Hypothalamus (tissue), 51 donors: ENCODE measurements around the gene LMOD2.
A peak's percentile ranks its signal among the peaks of the same experiment; 100 is the strongest.

Source experiments
- DNase-seq, 51 donors: peaks; one replicate each; lab custom pipeline; 2025; lab: John Stamatoyannopoulos, UW

Gene LMOD2

DNA sequence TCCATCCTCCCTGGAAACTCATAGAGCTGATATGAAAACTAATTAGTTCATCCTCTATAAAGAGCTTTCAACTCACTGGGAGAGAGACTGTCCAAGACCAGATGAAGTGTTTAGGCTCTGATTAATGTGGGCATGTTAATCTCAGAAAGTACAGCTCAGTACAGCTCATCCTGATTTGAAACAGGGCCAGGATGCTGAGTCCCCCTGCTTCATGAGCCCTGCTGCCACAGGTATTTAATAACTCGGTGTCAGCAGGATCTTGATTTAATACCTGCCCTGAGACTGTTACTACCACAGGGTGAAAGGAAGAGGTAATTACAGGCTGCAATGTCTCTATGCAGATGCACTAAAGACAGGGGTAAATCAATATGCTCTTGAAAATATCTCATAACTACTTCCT lies 10.8 kb downstream of the LMOD2 start:
- no peak for DNase-seq

DNA sequence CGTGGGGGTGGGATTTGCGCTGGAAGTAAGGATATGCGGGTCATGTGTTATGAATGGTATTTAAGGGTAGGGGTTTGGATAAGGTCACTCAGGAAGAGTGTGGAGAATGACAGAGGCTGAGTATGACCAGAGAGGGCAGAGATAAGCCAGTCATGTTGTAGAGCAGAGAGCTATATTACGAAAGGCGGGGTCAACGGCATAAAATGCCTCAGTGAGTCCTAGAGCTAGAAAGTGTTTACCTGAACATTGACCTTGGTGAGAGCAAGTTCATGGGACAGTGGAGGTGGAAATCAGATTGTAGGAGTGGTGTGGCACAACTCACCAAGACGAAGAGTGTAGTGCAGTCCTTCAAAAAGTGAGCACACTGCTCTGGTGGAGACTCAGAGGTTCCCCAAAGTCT lies 13.8 kb downstream of the LMOD2 start:
- DNase-seq = no peak

GRCh38 chr7:123673137-123673732 lies 17.6 kb downstream of the LMOD2 start:
- DNase-seq = no peak

- no peak for DNase-seq
Observed at GRCh38 chr7:123673752-123674398, 18.2 kb downstream of the LMOD2 start.

DNA sequence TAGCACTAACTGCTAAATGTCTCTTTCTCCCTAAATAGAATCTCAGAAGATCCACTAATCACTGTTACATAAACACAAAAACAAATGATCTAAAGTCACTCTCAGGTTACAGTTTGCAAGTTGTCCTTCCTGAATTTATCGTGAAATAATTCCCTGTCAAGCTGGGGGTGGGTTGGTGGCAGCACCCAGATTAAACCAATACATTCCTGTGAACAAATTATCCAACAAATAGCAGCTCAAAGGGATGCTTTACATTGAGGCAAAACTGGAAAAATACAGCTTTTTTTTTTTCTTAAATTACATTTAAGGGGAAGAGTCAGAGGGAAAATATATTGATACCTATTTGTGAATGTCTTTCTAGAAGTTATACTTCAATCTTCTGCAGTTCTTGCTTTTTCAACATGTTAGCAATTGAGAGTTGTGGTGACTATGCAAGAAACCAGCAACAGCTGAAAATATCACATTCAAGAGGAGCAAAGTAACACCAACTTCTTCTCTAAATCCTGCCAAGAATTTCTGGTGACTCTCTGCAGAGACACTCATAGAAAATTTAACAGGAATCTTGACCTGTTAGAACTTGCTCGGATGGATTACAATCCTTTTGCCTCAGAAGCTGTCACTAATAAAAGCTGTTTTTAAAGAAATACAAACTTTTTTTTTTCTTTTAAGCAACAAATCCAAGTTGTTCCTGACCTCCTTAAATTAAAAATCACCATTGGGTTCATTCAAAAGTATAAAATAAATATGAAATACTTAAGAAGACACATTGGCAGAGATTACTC lies 18.9 kb downstream of the LMOD2 start:
- no peak for DNase-seq

DNA sequence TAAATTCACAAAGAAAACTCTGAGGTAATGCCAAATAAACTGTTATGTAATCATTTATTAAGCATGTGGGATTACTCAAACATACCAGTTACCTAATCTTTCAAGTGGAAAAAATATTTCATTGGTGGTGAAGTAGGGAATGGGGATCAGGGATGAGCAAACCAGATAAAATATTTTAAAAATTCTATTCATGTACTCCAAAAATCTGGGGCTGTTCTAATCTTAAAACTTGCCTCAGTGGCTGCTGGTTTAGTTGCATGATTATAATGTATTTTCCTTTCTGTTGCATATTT lies 19.5 kb downstream of the LMOD2 start:
- DNase-seq = no peak

GRCh38 chr7:123677061-123677715 lies 21.5 kb downstream of the LMOD2 start:
- DNase-seq = no peak

GRCh38 chr7:123679614-123680013 lies 23.9 kb downstream of the LMOD2 start:
- no peak for DNase-seq

DNA sequence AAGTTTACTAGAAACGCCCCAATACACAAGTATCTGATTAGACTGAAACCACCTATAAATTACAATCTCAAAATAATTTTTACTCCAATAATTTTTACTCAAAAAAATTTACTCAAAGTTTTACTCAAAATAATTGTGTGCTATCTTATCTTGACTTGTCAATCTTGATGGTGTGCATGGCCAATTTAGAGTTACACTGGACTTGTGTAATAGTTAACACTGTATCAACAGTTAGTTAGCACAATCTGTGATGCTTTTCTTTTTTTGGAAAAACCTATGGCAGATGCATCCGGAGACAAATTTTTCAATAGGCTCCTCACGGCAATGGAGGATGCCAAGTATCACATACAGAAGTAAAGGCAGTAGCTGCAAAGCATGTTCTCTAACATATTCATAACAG lies 24.9 kb downstream of the LMOD2 start:
- DNase-seq = no peak

- DNase-seq = no peak
Observed at GRCh38 chr7:123681561-123681960, 25.9 kb downstream of the LMOD2 start.

DNA sequence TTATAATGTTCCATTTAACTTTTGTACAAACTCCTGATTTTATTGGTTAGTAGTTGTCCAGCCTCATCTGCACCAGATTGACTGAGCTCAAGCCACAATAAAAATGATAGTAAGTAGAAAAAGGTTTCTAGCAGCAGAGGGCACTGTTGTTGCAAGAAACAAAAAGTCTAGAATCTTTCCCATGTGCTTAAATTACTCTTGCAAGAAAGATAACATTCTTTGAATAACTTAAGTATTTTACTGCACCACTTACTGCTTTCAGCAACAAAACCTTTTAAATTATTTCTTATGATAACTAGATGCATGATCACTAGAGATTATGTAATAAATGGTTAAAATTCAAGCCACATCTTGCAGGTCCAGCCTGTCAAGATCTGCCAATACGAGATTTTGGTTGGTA lies 27.0 kb downstream of the LMOD2 start:
- DNase-seq = peak in 1 of 51 donors; percentile 18

DNA sequence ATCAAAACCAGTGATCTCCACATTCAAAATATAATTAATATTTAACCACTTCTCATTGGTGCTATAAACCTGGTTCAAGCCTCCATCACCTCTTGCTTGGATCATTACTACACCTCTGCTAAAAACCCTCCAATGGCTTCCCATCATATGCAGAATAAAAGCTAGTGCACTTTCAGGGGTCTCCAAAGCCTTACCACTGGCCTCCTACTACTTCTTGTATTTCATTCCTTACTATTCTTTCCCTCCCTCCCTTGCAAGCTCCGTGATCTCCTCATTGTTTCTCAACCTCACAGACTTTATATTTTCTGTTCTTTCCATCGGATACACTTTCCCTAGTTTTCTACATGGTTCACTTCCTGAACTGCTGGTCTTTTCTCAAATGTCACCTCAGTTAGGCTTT lies 31.5 kb downstream of the LMOD2 start:
- no peak for DNase-seq

DNA sequence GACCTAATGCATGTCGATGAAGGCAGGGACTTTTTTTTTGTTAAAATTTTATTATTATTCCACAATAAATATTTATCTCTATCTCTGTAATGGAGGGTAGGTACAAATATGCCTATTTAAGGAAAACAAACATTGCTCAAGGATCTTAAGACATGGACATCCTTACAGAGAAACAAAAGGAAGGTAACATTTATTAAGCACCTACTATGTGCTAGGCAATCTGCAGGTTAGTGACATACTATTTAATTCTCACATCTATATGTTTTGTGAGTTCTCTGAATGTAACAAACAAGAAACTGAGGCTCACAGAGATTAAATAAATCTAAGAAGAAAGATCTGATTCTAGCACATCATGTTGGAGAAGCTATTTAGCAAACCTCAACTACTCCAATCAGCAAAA lies 32.1 kb downstream of the LMOD2 start:
- DNase-seq = no peak

- DNase-seq = no peak
Observed at GRCh38 chr7:123689250-123689649, 33.6 kb downstream of the LMOD2 start.

- no peak for DNase-seq
Observed at GRCh38 chr7:123690550-123690949, 34.9 kb downstream of the LMOD2 start.

DNA sequence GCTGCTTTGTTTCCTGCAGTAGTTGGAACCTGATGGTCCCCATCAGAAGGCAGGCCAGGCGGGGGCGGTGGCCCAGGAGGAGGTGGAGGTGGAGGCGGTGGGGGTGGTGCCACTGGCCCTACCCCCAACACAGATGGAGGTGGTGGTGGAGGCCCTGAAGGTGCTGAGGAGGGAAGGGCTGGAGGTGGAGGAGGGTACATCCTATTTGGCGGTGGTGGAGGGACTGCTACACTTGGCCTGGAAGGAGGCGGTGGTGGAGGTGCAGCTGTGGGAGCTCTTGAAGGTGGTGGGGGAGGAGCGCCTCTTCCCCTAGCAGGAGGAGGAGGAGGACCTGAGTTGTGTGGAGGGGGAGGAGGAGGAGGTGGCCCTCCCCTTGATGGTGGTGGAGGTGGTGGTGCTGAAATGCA lies 36.8 kb downstream of the LMOD2 start:
- no peak for DNase-seq

- DNase-seq = no peak
Observed at GRCh38 chr7:123695944-123696677, 40.4 kb downstream of the LMOD2 start.

GRCh38 chr7:123705211-123705901 lies 49.7 kb downstream of the LMOD2 start:
- DNase-seq = no peak

DNA sequence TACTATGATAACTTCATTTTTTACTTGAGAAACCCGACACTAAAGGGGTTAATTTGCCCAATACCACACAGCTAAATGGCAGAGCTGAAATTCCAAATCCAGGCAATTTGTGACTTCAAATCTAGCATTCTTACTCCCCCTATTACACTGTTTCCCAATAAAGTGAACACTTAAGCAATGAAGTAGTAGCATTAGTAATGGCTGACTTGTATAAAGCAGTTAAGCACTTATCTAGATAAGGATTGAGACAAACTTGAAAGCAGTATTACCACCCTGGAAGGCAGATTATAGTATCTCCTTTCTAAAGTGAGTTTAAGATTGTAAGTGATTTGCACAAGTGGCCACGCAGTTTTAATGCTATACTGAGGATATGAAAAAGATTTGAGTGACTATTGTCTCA lies 53.9 kb downstream of the LMOD2 start:
- DNase-seq = no peak

- no peak for DNase-seq
Observed at GRCh38 chr7:123710683-123711082, 55.0 kb downstream of the LMOD2 start.
